MM.1S (cell line): ENCODE measurements around the gene STRADB.

Experiments used
- CTCF ChIP-seq: fragments of 300-600 bp; sonication (generic); IDR thresholded peaks from 2 replicates; pipeline ENCODE4 v1.5.1; 2016; ENCODE audit warnings: antibody characterized with exemption, low read length, mixed read lengths
- EZH2 ChIP-seq: fragments of 300-600 bp; sonication (generic); optimal IDR thresholded peaks from 2 replicates; pipeline ENCODE3; 2017; ENCODE audit warnings: low read depth, mild to moderate bottlenecking, antibody characterized with exemption, low read length, mixed read lengths
- EZH2phosphoT487 ChIP-seq: fragments of 300-600 bp; sonication (generic); IDR thresholded peaks from 2 replicates; pipeline ENCODE4 v1.6.1; 2018; ENCODE audit warnings: antibody characterized with exemption, low read length

GRCh38 chr2:201420442-201421113 lies 31.0 kb upstream of the STRADB start:
- TF ChIP-seq CTCF (no peak), EZH2 (no peak), EZH2phosphoT487 (no peak)
